GM18502 (cell line): ENCODE data around the gene DNLZ.

Experiments used
- ATAC-seq: cut with Tn5 transposase; IDR thresholded peaks from one replicate; pipeline ENCODE4 v1.9.1; 2021; ENCODE audit warnings: mild to moderate bottlenecking; ENCODE audit not compliant: unreplicated experiment, poor library complexity

Gene DNLZ

GRCh38 chr9:136345281-136346156 lies 18.0 kb downstream of the DNLZ start:
- no peak for ATAC-seq

DNA sequence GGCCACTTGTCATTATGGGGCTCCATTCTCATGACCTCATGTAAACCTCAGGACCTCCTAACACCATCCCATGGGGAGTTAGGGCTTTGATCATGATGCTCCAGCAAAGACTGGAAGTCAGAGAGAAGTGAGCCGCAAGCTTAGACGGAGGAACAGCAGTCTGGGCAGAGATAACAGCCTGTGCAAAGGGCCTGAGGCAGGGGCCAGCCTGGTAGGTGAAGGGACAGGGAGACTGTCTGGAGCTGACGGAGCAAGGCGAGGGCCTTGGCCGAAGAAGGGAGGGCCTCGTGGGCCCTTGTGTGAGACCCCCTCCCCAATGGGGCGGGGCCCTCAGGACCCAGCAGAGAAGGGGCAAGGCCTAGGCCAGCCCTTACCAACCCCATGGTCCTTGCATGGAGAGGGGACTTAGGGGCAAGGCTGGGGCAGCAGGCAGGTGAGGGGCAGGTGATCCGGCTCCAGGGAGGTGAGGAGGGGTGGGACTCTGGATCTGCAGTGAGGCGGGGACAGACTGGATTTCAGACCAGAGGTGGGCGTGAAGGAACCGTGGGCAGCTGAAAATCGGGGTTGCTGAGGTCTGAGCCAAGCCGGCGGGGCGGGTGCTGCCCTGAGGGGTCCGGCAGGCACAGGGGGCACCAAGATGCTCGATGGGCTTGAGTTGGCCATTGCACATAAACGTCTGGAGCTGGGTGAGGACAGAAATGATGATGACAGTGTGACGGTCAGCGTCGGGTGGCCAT lies 18.8 kb downstream of the DNLZ start:
- ATAC-seq: no peak

DNA sequence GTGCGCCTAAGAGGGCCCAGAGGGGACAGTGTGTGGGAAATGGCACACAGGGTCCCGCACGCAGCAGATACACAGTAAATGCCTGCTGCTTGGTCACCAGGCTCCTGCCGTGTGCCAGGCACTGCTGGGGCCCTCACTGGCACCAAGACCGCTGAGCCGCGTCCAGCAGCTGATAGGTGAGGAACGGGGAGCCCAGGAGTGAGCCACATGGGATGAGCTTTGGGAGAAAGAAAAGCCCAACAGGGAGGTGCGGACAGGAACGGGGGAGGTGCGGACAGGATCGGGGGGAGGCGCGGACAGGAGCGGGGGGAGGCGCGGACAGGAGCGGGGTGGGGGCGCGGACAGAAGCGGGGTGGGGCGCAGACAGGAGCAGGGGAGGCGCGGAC lies 19.7 kb downstream of the DNLZ start:
- ATAC-seq: no peak

DNA sequence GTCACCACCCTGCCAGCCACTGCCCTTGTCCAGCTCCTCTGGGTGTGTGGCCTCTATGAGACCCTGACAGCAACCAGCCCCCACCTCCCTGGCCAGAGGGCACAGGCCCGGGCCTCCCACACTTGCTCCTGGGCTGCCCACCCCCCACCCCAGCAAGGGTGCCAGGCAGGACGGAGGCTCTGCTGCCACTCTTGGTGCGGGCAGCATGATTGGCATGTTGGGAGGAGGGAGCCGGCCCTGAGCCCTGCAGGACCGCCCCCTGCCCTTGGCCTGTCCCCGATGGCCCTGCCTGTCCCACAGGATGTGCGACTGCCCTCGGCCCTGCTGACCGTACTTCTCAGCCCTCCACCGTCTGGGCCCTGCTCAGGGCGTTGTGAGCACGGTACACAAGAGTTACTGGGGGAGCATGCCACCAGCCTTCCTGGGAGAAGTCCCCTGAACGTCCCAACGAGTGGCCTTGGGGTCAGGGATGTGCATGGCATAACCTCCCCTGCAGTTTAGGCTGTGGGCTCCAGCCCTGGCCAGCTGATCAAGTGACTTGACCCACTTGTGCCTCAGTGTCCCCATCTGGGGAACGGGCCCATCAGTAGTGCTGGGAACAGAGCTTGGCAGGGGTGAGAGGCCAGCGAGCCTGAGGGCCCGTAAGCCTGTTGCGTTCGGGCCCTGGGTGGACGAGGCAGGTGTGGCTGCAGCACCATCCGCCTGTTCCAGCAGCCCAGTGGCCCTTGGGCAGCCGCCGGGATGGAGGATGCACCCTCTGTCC lies 20.2 kb downstream of the DNLZ start:
- ATAC-seq: no peak

DNA sequence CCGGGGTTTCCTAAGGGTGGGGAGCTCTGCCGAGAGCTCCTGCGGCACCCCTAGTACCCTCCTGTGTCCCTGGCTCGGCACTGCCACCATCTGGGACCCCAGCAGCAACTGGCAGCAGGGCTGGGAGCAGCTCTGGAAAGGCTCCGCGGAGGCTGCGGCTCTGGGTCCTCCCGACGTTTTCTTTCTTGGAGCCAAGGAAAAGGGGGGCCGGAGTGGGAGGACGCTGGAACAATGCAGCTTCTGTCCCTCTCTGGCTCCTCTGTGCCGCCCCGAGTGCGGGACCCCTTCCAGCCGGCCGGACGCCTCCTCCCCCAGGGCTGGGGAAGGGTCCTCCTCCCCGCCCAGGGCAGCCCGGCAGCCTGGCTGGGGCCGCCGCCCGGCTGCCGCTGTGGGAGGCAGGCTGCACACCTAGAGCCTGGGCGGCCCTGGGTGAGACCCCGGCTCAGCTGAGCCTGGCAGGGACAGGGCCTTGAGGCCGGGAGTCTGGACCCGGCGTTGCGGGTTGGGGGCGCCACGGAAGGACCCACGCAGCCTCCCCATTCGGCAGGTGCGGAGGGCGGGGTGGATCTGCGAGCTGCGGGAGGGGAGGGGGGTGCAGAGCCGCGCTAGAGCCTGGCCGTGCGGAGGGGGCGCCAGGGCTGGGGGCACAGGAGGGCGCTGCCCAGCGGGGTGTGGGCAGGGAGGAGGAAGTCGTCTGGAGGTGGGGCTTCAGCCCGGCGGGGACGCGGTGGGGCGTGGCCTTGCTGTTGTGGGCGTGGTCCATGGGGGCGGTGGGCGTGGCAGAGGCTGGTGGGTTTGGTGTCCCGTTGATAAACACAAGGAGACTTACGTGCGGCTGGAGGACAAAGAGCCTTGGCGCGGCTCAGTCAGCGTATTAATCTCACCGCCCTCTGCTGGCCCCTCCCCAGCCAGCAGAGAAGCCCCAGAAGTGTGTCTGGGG lies 21.1 kb downstream of the DNLZ start:
- no peak for ATAC-seq

- ATAC-seq: no peak
Observed at GRCh38 chr9:136341769-136342168, 21.8 kb downstream of the DNLZ start.

DNA sequence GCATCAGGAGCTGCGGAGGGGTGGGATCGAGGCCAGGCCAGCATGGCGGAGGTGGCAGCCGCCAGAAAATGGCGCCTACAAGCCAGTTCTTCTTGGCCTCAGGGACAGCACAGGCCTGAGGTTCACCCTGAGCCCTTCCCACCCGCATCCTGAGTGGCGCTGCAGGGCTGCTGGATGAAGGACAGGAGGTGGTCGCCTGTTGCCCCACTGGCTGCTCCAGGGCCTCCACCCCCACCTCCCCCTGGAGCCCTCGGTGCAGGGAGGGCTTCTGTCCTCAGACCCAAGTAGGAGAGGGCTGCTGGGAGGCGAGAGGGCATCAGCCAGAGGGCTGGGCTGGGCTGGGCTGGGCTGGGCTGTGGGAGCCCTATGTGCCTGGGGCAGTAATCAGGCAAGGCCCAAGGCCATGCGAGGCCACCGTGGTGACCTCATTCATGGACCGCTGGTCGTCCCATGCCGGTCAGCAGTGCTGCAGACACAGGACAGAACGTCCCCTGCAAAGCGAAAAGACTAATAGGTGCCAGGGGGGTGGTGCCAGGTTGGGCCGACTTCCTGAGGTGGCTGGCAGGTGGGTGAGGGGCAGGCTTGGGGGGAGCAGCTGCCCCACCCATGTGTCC lies 22.4 kb downstream of the DNLZ start:
- no peak for ATAC-seq

DNA sequence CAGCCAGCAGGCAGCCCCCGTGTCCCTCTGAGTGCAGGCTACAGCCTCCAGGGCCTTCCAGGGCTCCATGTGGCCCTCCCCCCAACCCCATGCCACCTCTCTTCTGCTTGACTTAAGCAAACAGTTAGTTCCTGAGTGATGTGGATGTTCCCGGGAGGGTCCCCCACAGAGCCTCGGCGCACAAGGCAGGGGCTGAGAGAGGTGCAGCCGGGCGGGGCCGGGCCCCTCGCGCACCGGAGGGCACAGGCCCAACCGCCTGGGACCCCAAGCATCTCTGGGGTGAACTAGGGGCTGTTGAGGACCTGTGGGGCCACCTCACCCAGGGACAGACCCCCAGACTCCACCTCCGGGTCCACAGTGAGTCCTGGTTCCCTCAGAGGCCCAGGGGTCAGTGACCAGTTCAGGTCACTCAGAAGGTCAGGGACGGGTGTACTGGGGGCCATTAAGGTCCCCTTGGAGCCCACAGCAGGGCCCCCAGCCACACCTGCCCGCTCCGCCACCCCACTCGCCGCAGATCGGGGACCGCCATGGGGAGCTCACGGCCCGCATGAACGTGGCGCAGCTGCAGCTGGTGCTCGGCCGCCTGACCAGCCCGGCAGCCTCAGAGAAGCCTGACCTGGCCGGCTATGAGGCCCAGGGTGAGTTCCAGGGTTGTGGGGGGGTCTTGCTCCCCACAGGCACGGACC lies 23.0 kb downstream of the DNLZ start:
- ATAC-seq: no peak

GRCh38 chr9:136339958-136340310 lies 23.6 kb downstream of the DNLZ start:
- no peak for ATAC-seq

- ATAC-seq: no peak
Observed at GRCh38 chr9:136339173-136339957, 24.2 kb downstream of the DNLZ start.

DNA sequence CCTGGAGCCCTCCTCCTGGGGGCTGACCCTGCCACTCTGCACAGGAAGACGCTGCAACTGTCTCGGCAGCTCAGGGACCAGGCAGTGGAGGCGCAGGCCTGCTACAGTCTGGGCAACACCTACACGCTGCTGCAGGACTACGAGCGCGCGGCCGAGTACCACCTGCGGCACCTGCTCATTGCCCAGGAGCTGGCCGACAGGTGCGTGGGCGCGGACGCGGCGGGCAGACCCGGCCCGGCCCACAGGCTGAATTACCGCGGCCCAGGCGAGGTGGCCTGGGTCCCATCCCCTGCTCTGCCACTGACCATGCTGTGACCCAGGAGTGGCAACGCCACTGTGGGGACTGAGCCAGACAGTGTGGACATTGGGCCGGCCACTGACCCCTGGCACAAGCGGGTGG lies 25.0 kb downstream of the DNLZ start:
- no peak for ATAC-seq

GRCh38 chr9:136337416-136338395 lies 25.8 kb downstream of the DNLZ start:
- no peak for ATAC-seq

DNA sequence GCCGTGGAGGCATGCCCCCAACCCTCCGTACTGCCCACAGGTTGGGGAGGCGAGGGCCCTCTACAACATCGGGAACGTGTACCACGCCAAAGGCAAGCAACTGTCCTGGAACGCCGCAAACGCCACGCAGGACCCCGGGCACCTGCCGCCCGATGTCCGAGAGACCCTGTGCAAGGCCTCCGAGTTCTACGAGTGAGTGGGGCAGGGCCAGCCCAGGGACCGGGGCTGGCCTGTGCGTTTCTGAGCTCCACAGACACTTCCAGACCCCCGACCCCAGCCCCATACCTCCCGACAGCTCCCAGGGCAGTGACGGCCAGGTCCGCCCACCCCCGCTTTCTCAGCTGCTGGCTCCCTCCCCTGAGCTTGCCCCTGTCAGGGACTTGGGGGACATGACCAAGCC lies 26.7 kb downstream of the DNLZ start:
- ATAC-seq: no peak

DNA sequence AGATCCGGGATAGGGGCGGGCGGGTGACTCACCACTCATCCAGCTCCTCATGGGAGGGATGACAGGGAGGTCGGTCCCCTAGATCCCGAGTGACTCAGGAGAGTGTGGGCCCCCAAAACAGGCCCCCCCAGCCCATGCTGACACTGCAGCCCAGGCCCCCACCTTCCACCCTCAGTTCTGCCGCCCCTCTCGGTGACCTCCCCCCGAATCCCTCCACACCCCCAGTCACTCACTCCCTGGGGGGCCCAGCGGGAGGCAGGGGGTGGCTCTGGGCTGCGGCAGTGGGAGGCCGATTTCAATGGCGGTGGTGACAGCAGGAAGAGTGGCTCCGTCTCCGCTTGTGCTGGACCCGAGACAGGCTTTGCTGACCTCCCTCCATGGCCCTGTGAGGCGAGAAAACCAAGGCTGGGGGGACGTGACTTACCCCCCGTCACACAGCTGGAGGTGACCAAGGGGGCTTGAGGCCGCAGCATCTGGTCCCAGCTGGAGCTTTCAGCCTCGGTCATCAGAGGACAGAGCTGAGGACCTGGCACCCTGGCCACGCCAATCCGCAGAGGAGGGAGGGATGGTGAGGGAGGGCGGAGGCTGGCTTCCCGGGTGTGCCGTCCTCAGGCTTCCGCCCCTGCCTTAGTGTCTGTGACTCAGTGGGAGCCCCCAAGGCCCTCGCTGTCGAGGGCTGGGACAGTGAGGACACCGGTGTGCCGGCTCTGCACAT lies 27.2 kb downstream of the DNLZ start:
- ATAC-seq: no peak

GRCh38 chr9:136335296-136336155 lies 28.0 kb downstream of the DNLZ start:
- ATAC-seq: no peak

GRCh38 chr9:136334541-136334940 lies 29.0 kb downstream of the DNLZ start:
- no peak for ATAC-seq
